Fibroblast of upper back skin (primary cell): Measurements from ENCODE around the gene MAPK12.

Experiments
- DNase-seq: peaks from one replicate; pipeline ENCODE4 v3.0.0-alpha.2; 2013

MAPK12 gene

DNA sequence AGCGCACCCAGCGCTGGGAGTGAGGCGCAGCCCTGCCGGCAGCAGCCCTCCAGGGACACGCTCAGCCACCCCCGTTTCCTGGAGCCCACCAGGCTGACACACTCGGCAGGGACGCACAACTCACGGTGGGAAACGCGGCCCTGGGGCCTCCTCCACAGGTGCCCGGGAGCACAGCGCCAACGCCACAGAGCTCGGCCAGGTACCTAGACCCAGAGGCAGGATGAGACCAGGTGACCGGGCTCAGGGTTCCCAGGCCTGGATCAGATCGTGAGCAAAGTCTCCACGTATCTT lies 34.7 kb downstream of the MAPK12 start:
- DNase-seq = no peak

DNA sequence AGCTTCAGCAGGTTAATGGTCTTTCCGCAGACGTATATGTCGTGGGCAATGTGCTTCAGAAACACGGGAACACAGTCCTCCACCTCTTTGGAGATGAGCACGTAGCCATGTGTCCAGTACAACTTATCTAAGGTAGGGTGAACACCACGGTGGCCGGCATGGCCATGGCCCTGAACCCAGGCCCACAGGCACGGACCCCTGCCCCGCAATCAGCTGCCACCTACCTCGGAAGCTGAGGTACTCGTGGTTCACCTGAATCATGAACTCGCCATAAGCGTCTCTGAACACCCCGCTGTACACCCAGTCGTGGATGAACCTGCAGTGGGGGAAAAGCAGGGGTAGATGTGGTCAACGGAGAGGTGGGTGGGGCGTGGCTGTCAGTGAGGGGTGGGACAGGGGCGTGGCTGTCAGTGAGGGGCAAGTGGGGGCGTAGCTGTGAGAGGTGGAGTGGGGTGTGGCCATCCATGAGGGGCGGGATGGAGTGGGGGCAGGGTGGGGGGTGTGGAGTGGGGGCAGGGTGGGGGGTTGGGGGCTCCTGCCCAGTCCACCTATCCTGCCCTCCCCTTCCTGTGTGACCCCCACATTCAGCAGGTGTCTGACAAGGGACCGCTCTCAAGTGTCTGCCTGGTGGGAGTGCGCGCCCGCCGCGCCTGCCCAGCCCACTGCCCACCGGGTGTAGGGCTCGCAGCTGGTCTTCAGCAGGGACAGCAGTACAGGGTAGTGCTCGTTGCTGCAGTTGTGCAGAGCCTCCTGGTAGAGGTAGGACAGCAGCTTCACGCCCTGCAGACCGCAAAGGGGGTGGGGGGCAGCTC lies 35.2 kb downstream of the MAPK12 start:
- DNase-seq = no peak

DNA sequence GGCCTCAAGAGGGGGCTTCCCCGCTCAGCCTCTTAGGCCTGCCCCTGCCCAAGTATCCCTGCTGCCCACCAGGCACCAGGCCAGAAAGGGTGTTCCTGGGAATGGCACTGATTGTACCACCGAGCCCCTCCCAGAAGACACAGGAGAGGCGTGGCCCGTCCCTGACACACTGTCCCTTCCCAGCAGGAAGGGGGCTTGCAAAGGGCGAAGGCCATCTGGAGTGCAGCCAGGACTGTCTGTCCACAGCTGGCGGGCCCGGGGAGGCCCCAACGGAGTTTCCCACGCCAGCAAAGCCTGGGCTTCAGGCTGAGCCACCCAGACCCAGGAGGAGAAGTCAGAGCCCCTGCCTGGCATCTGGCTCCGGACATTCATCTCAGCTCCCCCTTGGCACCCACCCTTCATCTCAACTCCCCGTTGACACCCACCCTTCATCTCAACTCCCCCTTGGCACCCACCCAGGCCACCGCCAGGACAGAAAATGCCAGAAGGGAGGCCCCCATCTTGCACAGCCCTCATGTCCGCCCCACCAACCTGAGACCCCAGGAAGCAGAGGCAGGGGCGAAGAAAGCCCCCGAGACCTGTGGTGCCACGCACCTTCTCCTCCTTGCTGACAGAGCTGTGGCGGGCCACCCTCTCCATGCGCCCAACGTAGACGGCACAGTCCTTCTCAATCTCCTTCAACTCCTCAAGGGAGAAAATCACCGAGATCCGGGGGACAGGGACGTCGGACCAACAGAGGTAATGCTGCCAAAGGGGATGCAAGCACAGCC lies 36.1 kb downstream of the MAPK12 start:
- no peak for DNase-seq

DNA sequence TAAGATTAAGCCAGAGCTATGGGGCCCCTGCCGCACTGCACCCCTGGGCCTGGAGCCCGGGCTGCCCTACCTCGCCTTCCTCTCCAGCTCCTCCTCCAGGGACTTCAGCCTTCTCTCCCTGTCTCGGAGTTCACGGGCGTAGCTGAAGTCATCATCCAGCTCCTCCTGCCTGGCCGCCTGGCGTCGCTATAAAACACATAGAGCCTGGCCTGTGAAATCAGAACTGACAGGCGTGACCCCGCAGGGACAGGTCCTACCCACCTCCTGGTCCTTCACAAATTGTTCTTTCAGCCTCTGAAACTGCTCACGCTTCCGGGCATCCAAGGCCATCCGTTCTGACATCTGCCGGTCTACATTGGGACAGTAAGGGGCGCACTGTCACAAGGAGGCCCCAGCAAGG lies 37.4 kb downstream of the MAPK12 start:
- DNase-seq = no peak

DNA sequence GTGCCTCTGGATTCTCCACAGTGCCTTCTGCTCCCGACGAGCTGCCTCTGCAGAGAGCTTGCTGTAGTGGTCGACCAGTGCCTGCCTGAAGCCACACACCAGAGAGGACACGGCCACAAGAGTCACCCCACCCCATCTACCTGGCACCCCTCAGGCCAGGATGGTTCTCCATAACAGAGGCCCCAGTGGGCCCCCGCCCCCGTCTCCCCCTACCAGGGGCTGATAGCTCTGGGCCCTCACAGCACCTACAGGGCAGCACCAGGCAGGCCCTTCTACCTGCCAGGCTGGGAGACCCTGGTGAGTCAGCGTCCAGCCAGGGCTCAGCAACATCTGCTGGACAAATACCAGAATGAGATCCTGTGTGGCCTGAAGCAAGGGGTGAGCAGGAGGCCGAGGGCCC lies 39.0 kb downstream of the MAPK12 start:
- DNase-seq = no peak

DNA sequence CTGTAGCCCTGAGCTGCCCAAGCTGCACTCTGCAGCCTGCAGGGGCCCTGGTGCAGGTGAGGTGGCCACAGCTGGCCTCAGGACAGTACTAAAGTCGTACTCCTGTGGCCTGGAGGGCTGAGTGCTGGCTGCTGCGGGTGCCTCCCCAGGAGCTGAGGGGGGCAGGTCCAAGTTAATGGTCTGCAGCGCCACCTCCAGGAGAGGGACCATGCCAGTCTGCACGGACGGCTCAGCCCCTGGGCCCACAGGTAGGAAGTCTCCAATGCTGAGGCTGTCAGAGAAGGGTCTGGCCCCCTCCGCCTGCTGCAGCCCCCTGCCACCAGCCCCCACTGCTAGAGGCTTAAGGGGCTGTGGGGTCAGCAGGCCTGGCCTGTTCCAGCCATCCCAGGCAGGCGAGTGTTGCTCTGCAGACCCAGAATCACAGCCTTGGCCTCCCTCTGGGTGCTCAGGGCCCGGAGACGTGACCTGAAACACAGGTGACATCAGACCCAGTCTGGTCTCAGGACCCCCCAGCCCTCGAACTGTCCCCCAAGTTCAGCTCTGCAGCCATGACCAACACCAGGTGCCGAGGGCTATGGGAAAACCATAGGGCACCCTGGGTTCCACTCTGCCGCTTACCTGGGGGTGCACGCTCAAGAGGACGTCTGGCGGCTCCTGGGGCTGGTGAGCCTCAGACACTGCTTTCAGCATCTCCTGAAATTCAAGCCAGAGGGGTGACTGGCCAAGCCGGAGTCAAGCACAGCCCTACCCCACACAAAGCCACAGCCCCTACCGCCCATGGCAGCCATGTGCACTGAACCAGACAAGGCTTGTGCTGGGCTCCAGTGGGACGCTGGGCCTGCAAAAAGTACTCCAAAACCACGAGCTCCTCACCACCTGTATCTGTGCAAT lies 39.8 kb downstream of the MAPK12 start:
- DNase-seq = no peak

DNA sequence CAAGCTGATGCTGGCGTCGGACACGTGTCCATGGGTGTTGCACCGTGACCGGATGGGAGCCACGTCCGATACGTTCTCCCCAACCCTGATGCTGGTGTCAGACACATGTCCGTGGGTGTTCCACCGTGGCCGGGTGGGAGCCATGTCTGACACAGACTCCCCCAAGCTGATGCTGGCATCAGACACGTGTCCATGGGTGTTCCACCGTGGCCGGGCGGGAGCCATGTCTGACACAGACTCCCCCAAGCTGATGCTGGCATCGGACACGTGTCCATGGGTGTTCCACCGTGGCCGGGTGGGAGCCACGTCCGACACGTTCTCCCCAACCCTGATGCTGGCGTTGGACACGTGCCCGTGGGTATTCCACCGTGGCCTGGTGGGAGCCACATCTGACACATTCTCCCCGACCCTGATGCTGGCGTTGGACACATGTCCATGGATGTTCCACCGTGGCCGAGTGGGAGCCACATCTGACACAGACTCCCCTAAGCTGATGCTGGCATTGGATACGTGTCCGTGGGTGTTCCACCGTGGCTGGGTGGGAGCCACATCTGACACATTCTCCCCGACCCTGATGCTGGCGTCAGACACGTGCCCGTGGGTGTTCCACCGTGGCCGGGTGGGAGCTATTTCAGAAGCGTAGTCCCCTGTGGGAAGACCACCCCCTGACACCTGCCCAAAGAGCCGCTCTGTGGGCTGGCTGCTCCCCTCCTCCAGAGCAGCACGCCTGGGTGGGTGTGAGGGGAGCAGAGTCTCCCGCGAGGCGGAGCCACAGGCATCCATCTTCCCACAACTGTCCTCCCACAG lies 40.7 kb downstream of the MAPK12 start:
- no peak for DNase-seq

DNA sequence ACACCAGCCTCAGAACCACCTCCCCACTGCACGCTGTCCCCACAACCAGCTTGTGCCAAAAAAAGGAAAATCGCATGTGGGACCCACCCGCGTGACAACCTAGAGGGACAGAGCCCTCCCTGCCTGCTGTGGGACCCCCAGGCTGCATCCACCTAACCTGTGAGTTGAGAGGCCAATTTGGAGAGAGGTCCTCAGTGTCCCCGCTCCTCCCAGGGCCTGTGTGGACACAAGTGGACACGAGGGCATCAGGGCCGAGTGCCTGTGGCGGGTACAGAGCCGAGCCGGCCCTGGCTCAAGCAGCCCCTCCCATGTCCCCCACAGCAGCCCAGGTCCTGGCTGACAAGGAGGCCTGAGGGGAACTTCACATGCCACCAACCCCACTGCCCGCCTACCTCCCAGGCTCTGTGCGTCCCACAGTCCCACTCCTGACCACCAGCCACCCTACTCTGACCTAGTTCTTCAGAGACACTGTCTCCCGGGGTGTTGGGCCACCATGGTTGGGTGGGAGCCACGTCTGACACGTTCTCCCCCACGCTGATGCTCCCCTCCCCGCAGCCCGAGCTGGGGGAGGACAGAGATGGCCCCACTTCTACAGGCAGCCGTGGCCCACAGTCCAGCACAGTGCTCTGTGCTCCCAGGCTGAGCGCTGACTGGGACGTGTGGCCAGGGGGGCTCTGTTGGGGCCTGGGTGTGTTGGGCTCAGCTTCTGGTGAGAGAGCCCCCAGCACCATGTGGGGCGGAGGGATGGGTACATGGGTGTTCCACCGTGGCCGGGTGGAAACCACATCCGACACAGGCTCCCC lies 41.5 kb downstream of the MAPK12 start:
- no peak for DNase-seq

DNA sequence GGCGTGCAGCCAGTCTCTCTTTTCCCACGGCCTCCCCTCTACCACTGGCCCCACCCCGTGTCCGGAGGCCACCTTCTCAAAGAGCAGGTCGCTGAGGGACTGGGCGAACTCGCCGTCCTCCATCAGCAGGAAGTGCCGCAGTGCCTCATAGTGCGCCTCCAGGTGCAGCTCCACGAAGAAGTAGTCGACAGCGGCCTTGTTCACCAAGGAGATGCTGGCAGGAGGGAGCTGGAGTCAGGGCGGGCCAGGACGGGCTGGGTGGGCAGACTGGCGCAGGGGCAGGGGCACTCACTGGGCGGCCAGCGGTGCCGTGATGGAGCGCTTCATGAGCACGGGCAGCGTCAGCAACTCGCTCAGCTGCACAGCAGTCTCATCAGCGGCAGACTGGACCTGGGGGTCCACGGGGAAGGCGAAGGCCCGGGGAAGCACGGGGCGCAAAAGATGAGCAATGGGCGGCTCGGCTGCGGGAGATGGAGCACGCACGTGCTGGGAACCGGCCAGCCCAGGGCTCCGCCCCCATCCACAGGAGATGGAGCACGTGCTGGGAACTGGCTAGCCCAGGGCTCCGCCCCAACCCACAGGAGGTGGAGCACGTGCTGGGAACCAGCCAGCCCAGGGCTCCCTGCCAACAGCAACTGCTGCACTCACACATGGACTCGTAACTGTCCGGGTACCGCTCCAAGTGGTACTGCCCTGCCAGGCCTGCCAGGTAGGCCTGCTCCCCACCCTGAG lies 42.3 kb downstream of the MAPK12 start:
- peak; percentile 73 for DNase-seq

DNA sequence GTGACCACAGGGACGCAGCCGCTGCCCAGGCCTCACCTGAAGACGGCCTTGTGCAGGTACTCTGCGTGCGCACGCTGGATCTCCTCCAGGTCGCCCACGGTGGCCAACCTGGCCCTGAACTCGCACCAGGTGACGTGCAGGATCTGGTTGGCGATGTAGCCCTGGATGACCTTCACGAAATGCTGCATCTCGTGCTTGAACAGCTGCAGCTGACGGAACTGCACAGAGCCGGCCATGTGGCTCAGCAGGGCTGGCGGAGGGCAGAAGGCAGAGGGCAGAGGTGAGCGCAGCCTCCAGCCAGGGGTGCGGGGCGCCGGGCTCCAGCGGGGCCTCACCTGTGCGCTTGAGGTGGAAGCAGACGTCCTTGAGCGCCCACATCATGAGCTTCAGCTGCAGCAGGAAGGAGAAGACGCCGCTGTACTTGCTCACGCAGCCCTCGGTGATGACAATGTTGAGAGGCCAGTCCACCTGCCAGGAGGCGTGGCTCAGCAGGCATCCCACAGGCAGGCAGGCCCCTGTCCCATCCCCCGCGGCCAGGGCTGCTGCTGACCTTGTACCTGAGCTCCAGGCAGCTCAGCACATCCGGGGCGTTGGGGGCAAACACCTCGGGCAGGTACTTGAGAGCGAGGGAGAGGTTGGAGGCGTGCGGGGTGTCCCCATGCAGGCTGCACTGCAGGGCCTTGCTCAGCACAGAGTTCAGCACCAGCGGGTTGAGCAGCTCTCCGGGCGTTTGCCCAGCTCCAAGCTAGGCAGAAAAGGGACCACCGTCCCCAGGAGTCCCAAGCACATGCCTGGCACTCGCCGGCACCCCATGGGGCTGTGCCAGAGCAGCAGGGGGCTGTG lies 43.1 kb downstream of the MAPK12 start:
- no peak for DNase-seq

DNA sequence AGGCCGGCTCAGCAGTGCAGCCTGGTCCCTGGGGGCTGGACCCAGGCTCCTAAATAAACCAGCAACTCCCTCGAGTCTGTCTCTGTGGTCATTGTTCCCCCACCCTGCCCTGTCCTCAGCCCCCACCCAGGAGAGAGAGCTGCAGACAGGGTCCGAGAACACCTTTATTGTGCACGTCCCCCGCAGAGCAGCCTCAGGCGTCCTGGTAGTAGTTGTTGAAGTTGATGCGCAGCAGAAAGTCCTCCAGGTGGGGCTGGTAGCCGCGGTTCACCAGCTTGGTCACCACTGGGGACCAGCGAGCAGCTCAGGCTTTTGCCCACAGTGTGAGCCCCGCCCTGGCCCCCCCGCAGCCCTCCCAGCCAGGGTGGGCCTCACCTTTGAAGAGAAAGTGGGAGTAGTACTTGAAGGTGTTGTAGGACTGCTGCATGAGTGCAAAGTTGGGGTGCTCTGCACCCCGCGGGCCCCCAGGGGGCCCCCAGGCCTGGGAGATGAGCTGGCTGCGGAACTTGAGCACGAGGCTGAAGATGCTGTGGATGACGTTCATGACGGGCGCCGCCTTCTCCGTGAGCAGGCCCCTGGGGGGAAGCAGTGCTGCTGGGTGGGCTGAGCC lies 43.8 kb downstream of the MAPK12 start:
- no peak for DNase-seq

DNA sequence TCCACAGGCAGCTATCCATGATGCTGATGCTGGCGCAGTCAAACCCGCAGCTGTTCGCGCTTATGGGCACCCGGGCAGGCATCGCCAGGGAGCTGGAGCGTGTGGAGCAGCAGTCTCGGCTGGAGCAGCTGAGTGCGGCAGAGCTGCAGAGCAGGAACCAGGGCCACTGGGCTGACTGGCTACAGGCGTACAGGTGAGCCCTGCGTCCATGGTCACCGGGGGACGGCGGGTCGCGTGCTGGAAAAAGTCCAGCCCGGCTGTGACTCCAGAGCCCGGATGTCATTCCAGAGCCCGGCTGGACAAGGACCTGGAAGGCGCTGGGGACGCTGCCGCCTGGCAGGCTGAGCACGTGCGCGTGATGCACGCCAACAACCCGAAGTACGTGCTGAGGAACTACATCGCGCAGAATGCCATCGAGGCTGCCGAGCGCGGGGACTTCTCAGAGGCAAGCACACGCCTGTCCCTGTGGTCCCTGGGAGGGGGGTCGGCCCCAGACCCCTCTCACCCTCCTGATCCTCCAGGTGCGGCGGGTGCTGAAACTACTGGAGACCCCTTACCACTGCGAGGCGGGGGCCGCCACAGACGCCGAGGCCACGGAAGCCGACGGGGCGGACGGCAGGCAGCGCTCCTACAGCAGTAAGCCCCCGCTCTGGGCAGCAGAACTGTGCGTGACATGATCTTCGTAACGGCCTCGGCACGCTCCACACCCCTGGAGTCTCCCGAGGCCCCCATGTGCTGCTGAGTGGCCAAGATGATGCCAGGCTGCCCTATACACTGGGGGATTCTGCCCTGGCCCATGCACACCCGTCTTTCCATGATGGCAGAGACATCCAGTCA lies 44.6 kb downstream of the MAPK12 start:
- DNase-seq = no peak

DNA sequence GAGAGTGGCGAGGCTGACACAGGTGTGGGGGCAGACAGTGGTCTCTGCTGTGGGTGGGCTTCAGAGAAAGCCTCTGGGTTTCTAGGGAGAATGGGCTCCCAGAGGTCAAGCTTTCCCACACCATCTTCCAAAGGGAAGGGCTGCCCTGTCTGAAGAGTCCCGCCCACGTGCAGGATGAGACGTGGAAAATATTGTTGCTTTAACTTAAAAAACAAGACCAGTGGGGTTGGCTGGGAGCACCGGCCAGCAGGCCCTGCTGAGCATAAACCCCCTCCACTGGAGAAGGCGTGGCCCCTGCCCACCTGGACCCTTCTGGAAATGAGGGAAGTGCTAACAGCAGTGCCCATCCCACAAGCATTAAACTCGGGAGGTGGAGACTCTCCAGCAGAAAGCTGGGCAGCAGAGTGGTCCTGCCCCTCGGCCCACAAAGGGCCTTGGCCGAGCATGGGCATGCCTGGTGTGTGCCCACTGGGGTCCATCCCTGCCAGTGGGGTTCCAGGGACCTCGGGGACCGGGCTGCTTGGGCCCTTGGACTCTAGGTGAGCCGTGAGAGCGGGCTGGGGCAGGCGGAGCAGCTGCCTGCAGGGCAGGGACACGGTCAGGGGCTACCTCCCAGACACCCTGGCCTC lies 45.3 kb downstream of the MAPK12 start:
- DNase-seq = no peak

DNA sequence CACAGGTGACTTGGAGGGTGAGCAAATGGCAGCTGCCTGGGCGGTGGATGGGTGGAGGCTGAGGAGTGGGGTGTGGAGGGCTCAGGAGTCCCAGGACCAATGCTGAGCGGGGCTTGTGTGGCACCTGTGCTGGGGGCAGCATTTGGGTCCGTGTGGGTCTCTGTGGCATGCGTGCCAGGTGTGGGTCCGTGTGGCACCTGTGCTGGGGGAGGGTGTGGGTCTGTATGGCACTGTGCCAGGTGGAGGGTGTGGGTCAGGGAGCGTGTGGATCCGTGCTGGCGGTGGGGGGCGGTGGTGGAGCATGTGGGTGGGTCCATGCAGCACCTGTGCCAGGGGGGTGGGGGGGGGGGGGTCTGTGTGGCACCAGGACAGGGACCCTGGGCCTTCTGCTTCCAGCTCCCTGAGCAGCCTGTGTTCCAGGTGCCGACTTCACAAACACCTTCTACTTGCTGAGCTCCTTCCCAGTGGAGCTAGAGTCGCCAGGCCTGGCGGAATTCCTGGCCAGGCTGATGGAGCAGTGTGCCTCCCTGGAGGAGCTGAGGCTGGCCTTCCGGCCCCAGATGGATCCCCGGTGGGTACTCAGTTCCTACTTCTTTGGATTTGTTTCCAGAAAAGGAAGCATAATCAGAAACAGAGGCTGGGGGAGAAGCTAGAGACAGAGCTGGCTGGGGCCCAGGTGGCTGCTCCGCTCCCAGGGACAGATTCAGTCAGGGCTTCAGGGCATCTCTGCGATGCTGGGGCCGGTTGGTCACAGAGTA lies 46.0 kb downstream of the MAPK12 start:
- DNase-seq = no peak

DNA sequence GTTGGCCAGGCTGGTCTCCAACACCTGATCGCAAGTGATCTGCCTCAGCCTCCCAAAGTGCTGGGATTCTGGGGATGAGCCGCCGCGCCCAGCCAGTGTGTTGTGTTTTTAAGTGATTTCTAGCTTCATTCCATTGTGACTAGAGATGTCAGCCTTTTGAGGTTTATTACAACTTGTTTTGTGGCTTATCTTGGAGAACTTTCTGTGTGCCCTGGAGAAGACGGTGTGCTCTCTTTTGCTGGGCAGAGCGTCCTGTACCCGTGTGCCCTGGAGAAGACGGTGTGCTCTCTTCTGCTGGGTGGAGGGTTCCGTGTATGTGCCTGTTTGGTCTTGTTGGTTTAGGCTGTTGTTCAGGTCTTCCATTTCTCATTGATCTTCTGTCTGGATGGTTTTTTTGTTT lies 48.2 kb downstream of the MAPK12 start:
- DNase-seq = no peak

DNA sequence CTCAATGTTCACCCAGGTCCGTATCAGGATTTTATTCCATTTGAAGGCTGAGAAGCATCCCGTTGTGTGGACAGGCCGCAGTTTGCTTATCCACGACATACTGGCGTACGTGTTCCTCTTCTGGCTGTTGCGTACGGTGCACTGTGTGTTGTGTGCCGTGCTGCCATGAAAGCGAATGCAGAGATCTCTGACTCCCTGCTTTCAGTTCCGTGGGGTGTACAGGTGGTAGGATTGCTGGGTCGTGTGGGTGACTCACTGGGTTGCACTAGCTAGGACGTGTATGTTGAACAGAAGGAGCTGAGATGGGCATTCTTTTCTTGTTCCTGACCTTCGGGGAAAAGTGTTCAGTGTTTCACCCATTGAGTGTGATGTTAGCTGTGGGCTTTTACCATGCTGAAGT lies 50.3 kb downstream of the MAPK12 start:
- no peak for DNase-seq

DNA sequence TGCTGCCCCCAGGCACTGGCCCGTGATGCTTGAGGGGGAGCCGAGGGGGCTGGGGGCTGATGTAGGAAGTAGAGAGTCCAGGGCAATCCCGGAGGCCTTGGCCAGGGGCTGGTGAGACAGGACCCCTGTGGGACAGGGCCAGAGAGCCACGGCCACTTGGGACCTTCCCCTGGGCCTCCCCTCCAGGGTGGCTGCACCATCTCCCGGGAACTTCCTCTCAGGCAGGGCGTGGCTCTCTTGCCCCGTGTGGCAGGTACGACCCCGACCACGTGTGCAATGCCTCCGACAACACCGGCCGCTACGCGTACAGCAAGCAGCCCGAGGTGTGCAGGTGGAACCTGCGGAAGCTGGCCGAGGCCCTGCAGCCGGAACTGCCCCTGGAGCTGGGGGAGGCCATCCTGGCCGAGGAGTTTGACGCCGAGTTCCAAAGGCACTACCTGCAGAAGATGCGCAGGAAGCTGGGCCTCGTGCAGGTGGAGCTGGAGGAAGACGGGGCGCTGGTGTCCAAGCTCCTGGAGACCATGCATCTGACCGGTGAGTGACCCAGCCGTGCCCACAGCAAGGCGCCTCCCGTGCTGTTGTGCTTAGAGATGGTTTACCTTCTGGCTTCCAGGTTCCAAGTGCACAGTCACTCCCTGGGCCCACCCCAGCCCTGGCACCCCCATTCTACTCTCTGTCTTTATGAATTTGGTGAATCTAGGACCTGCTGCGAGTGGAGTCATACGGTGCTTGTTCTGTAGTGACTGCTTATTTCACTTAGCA lies 50.9 kb downstream of the MAPK12 start:
- no peak for DNase-seq
